Activated B cell treated with CpG ODN at 0.5 μM for 24 hours (primary cell): ENCODE measurements around the gene MLPH. TPM values are rescaled to one million over a fixed set of nuclear protein-coding genes. Genes with fewer than 3 reads are reported as not detected.

Experiments
- ATAC-seq: fragments of 200-7000 bp; cut with Tn5 transposase; one replicate; pipeline ENCODE4 v1.10.0; 2021; ENCODE audit warnings: low read depth, mild to moderate bottlenecking, moderate library complexity
- CTCF ChIA-PET: fragments of 350-600 bp; sonication (Branson Sonifier 250); formaldehyde crosslinking; loops from one replicate; lab custom pipeline; 2021; ENCODE audit warnings: antibody characterized with exemption; lab: Charles Lee
- POLR2A ChIA-PET: fragments of 350-600 bp; sonication (Branson Sonifier 250); formaldehyde crosslinking; loops from one replicate; lab custom pipeline; 2021; ENCODE audit warnings: antibody characterized with exemption; lab: Charles Lee
- DNase-seq: peaks from one replicate; pipeline ENCODE4 v3.0.0; 2022
- H3K27ac Mint-ChIP-seq: one replicate; pipeline ENCODE4 v1.8.0; 2020; ENCODE audit warnings: mixed read lengths
- H3K27me3 Mint-ChIP-seq: one replicate; pipeline ENCODE4 v1.8.0; 2021; ENCODE audit warnings: mixed read lengths
- H3K36me3 Mint-ChIP-seq: one replicate; pipeline ENCODE4 v1.8.0; 2021; ENCODE audit warnings: low read depth, mixed read lengths
- H3K4me1 Mint-ChIP-seq: one replicate; pipeline ENCODE4 v1.8.0; 2021; ENCODE audit warnings: mixed read lengths
- H3K4me3 Mint-ChIP-seq: one replicate; pipeline ENCODE4 v1.8.0; 2020; ENCODE audit warnings: mild to moderate bottlenecking, mixed read lengths
- H3K9me3 Mint-ChIP-seq: one replicate; pipeline ENCODE4 v1.8.0; 2020; ENCODE audit warnings: mixed read lengths
- intact Hi-C: fragments of 100-400 bp; cut with micrococcal nuclease; formaldehyde crosslinking; loops from one replicate; pipeline ENCODE4 v1.15.1; 2024
- total RNA-seq: library from RNA; stranded (reverse); gene quantifications from 2 replicates; pipeline ENCODE4 v1.2.3, GENCODE V29; 2022
- TF ChIP-seq, protein P1 (sequence below): fragments of 200-600 bp; IDR thresholded peaks from one replicate; pipeline ENCODE4 v1.8.0; 2022; ENCODE audit warnings: antibody characterized with exemption, mild to moderate bottlenecking

MLPH gene
- total RNA-seq, 1 donor from 2014 or later, result not detected

DNA sequence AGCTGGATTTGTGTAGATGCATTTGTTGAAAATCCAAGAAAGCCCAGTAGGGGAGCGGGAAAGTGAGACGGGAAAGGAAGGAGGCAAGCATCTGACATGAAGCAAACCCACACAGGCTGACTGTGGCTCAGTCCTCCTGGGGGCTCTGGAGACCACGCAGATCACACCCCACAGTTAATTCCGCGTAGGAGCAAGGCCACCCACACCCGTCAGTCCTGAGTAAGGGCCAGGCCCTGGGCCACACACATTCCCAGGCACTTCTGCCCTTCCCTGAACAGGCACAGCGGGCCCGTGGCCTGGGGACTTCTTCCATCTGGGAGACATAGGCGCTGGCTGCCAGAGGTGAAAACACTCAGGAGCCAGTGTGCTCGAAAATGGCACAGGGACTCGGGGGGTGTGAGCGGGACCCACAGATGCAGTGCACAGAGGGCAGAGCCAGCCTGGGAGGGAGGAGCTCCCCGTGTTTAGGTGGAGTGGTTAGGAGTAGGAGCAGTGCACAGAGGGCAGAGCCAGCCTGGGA, 59.9 kb downstream of the MLPH start:
- intact Hi-C loops, result no loop called here
- DNase-seq, result no peak
- no peaks in the 10 kb centered on the region for H3K36me3 Mint-ChIP-seq
- H3K4me1 Mint-ChIP-seq, result no peaks in the 10 kb centered on the region
- CTCF ChIA-PET, result no interaction called here
- POLR2A ChIA-PET, result interaction anchor here (0.6 kb wide), 1 partner anchor 34 kb away, joined by 5 read pairs; no protein-coding TSS in a partner anchor
- no peaks in the 10 kb centered on the region for H3K9me3 Mint-ChIP-seq
- H3K4me3 Mint-ChIP-seq, result no peak overlapping the region
- H3K27ac Mint-ChIP-seq, result no peak overlapping the region
- no peaks in the 10 kb centered on the region for H3K27me3 Mint-ChIP-seq
- no peak for ATAC-seq
- TF ChIP-seq, protein P1, sequence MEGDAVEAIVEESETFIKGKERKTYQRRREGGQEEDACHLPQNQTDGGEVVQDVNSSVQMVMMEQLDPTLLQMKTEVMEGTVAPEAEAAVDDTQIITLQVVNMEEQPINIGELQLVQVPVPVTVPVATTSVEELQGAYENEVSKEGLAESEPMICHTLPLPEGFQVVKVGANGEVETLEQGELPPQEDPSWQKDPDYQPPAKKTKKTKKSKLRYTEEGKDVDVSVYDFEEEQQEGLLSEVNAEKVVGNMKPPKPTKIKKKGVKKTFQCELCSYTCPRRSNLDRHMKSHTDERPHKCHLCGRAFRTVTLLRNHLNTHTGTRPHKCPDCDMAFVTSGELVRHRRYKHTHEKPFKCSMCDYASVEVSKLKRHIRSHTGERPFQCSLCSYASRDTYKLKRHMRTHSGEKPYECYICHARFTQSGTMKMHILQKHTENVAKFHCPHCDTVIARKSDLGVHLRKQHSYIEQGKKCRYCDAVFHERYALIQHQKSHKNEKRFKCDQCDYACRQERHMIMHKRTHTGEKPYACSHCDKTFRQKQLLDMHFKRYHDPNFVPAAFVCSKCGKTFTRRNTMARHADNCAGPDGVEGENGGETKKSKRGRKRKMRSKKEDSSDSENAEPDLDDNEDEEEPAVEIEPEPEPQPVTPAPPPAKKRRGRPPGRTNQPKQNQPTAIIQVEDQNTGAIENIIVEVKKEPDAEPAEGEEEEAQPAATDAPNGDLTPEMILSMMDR, result no peak

DNA sequence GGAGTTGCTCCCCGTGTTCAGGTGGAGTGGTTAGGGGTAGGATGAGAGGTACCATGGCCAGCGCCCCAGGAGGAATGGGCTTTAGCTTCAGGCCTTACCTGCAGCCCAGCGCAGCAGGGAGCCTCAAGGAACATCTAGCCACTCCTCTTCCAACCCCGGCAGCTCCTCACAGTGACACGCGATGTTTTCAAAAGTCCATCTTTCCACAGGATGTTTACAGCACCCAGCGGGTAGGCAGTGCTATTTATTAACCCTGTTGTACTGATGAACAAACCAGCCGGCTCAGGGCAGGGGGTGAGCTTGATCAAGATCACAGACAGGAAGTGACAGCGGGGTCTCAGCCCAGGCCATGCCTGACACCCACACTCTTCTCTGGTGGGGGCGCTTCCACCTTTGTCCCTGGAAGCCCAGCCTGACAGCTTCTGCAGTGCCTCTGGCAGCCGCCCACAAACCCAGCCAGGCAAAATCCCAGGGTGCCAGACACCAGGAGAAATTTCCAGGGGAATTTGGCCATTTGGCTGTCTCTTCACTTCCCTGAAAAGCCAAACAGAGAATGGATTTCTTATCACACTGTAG, 60.9 kb downstream of the MLPH start:
- TF ChIP-seq, protein P1, result no peak
- CTCF ChIA-PET, result no interaction called here
- Mint-ChIP-seq H3K4me3 (no peak overlapping the region), H3K27ac (no peak overlapping the region), H3K27me3 (no peaks in the 10 kb centered on the region), H3K9me3 (no peaks in the 10 kb centered on the region), H3K36me3 (no peaks in the 10 kb centered on the region), H3K4me1 (no peaks in the 10 kb centered on the region)
- intact Hi-C loops, result no loop called here
- POLR2A ChIA-PET, result no interaction called here
- no peak for DNase-seq
- no peak for ATAC-seq

DNA sequence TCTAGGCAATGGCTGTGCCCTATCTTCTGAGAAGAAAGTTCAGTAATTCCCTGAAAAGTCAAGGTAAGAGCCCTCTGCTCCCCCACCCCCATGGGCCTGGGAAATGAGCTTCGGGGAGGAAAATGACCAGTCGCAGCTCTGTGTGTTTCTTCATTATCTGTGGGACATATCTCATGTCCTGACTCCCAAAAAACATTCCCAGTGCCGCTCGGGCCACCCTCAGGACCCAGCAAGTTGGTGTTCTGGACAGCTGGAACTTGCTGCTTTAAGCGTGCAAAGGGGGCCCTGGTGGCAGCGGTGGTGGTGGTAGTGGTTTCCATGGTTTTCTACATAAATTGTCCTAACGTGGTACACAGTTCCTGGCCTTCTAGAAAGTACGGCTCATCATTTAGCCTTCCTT, 62.2 kb downstream of the MLPH start:
- TF ChIP-seq, protein P1, result no peak
- ATAC-seq, result no peak
- H3K27me3 Mint-ChIP-seq, result peaks cover 4% of the 10 kb centered on the region
- CTCF ChIA-PET, result interaction anchor here (1.3 kb wide), 1 partner anchor 23 kb away, joined by 5 read pairs; no protein-coding TSS in a partner anchor
- no peak overlapping the region for H3K4me3 Mint-ChIP-seq
- H3K27ac Mint-ChIP-seq, result no peak overlapping the region
- H3K4me1 Mint-ChIP-seq, result no peaks in the 10 kb centered on the region
- POLR2A ChIA-PET, result no interaction called here
- intact Hi-C loops, result no loop called here
- H3K9me3 Mint-ChIP-seq, result peaks cover 8% of the 10 kb centered on the region
- H3K36me3 Mint-ChIP-seq, result no peaks in the 10 kb centered on the region
- DNase-seq, result no peak

DNA sequence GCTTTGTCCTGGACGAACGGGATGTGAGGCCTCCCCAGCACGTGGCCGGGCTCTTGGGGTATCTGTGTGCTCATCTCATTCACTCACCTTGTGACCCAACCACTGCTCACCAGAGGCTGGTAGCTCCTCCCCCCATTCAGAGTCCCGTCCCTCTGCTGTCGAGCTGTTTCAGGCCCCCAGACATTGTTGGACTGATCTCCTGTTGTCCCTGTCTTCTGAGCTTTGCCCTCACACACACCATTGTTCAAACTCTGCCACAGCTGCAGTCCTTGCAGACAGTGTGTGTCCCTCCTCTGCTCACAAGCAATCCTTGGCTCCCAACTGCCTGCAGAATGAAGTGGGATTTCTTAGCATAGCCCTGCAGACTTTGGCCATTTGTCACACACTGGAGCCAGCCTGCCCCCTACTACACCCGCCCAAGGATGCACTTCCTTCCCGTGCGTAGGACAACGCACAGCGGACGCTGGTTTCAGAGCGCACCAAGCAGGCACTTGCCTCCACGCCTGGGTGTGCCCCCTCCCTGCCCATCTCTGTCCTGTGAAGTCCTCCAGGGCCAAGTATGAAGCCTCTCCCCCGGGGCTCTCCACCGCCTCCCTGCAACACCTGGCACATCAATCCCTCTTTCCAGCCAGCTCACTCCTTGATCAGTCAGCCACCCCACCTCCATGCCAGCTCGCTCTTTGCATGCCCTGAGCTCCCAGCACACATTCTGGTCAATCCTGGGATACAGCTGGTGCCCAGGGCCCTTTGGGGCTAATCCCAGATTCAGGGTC, 62.8 kb downstream of the MLPH start:
- TF ChIP-seq, protein P1, result no peak
- Mint-ChIP-seq H3K9me3 (peaks cover 8% of the 10 kb centered on the region), H3K4me1 (no peaks in the 10 kb centered on the region), H3K4me3 (no peak overlapping the region), H3K27ac (no peak overlapping the region), H3K36me3 (no peaks in the 10 kb centered on the region), H3K27me3 (peaks cover 6% of the 10 kb centered on the region)
- ChIA-PET POLR2A (no interaction called here), CTCF (interaction anchor here (1.2 to 1.3 kb wide), 2 partner anchors 22 to 195 kb away, joined by 3 to 5 read pairs; no protein-coding TSS in a partner anchor)
- intact Hi-C loops, result no loop called here
- DNase-seq (no peak), ATAC-seq (no peak)

DNA sequence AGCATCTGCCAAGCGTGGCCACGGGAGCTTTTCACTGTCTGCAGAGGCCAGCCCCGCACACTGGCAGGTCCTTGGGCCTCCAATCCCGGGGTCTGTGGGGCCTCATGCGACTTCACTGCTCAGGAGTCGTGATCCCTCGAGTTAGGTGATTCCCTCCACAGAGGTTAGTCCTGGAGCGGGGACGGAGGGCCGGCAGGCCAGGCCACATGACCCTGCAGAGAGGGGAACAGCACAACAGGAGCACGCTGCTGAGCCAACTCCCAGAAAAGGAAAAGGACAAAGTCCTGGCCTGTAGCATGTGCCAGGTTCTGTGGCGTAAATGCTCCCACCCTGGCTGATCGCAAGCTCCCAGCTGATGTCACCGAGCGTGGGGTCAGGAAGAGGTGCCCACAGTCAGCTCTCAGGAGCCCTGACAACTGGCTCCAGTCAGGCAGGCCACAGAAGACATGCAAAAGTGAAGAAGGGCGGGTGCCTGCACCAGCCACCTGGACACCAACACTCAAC, 64.1 kb downstream of the MLPH start:
- intact Hi-C loops, result no loop called here
- ATAC-seq (no peak), DNase-seq (no peak)
- Mint-ChIP-seq H3K27ac (no peak overlapping the region), H3K9me3 (peaks cover 11% of the 10 kb centered on the region), H3K4me3 (no peak overlapping the region), H3K4me1 (no peaks in the 10 kb centered on the region), H3K36me3 (no peaks in the 10 kb centered on the region), H3K27me3 (peaks cover 6% of the 10 kb centered on the region)
- ChIA-PET CTCF (interaction anchor here (1.7 kb wide), 1 partner anchor 21 kb away, joined by 3 read pairs; no protein-coding TSS in a partner anchor), POLR2A (no interaction called here)
- TF ChIP-seq, protein P1, result no peak
